OCI-LY7 (cell line): ENCODE data around the gene ABCD3.

Experiments
- EZH2phosphoT487 ChIP-seq: fragments of 200-600 bp; sonication (generic); IDR thresholded peaks from 2 replicates; pipeline ENCODE4 v1.6.1; 2018; ENCODE audit warnings: low read depth, borderline replicate concordance, mild to moderate bottlenecking, mixed run types, antibody characterized with exemption, low read length, moderate library complexity, mixed read lengths
- TF ChIP-seq, protein P1 (sequence below): fragments of 200-600 bp; sonication (generic); conservative IDR thresholded peaks from 2 replicates; pipeline ENCODE4 v1.5.1; 2014; ENCODE audit warnings: mild to moderate bottlenecking, antibody characterized with exemption, low read length, moderate library complexity, mixed read lengths

DNA sequence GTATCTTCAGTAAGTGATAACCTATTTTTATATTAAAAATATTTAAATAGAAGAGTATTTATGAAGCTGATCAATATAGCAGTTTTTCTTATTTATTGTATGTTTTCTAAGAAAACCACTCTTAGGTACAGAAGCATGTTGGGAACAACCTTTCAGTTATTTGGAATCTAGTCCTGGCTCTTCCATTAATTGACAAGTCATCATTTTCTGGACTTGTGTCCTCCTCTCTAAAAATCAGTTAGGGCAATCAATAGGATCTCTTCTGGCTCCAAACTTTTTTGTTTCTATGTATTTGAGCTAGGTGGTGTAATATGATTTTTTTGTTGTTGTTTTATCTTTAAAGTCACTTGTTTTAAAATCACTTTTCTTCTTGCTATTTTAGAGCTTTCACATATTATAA is 57.0 kb downstream of the ABCD3 start:
- TF ChIP-seq, protein P1, sequence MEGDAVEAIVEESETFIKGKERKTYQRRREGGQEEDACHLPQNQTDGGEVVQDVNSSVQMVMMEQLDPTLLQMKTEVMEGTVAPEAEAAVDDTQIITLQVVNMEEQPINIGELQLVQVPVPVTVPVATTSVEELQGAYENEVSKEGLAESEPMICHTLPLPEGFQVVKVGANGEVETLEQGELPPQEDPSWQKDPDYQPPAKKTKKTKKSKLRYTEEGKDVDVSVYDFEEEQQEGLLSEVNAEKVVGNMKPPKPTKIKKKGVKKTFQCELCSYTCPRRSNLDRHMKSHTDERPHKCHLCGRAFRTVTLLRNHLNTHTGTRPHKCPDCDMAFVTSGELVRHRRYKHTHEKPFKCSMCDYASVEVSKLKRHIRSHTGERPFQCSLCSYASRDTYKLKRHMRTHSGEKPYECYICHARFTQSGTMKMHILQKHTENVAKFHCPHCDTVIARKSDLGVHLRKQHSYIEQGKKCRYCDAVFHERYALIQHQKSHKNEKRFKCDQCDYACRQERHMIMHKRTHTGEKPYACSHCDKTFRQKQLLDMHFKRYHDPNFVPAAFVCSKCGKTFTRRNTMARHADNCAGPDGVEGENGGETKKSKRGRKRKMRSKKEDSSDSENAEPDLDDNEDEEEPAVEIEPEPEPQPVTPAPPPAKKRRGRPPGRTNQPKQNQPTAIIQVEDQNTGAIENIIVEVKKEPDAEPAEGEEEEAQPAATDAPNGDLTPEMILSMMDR = no peak
- TF ChIP-seq EZH2phosphoT487 = no peak
